GM23248 (cell line): ENCODE results near the gene RTEL1.

Experiments
- EZH2 ChIP-seq: fragments of 200-600 bp; sonication (generic); IDR thresholded peaks from 2 replicates; pipeline ENCODE4 v1.6.1; 2018; ENCODE audit warnings: antibody characterized with exemption, mild to moderate bottlenecking; ENCODE audit not compliant: insufficient read depth, poor library complexity, severe bottlenecking
- EZH2phosphoT487 ChIP-seq: fragments of 200-600 bp; sonication (generic); IDR thresholded peaks from 2 replicates; pipeline ENCODE4 v1.6.1; 2018; ENCODE audit warnings: antibody characterized with exemption, moderate library complexity, mild to moderate bottlenecking, low read depth; ENCODE audit not compliant: insufficient read depth

DNA sequence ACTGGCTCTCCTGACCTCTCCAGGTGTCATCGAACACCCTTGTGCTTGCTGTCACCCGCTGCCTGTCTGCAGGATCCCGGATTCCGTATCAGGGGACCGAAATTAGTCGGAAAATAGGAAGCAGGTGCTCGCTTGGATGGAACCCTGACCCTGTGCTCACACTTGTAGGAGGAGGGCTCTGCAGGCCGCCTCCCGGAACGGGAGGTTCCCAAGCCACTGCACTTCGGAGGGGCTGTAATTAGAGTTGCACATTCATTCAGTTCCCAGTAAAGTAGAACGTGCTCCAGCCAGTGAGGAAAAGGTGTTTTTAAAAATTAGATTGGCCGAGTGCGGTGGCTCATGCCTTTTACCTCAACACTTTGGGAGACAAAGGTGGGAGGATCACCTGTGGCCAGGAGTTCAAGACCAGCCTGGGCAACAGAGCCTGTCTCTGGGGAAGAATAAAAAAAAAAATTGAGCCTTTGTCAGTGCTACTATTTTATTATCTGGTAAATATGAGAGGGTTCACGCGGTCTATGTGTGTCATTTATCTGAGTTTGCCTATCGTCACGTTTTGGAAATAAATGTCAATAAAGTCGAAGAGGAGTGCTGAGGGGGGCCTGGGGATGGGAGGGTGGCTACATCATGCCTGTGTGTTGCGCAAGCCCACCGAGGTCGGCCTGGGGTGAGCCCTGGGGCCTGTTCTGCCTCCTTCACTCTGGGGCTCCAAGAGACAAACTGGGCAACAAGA lies 29.7 kb upstream of the RTEL1 start:
- no peak for TF ChIP-seq EZH2
- no peak for TF ChIP-seq EZH2phosphoT487
